Endothelial cell of umbilical vein (primary cell): ENCODE measurements around the gene OLFM2.

ENCODE experiments used
- CTCF ChIP-seq, 2 donors: IDR thresholded peaks; 1 replicate in 1 of 2; 2 replicates in 1 of 2; pipeline ENCODE4 v1.5.1; 2011; ENCODE audit warnings: low read length in 2 of 2, mild to moderate bottlenecking in 2 of 2, moderate library complexity in 2 of 2, control low read depth in 1 of 2, inconsistent platforms in 1 of 2, low read depth in 1 of 2; ENCODE audit not compliant: insufficient read depth in 1 of 2; ENCODE audit errors: extremely low read depth in 1 of 2
- JUN ChIP-seq: IDR thresholded peaks from 2 replicates; pipeline ENCODE4 v1.6.1; 2011; ENCODE audit warnings: borderline replicate concordance, low read depth; ENCODE audit not compliant: insufficient read length, insufficient read depth
- POLR2A ChIP-seq: IDR thresholded peaks from 2 replicates; pipeline ENCODE4 v1.6.1; 2012; ENCODE audit warnings: low read depth, mild to moderate bottlenecking, control low read depth, low read length
- POLR2AphosphoS5 ChIP-seq: IDR thresholded peaks from 2 replicates; pipeline ENCODE4 v1.6.1; 2012; ENCODE audit warnings: low read depth, mild to moderate bottlenecking, control low read depth, low read length, moderate library complexity; ENCODE audit not compliant: insufficient read depth

- TF ChIP-seq POLR2AphosphoS5, result no peak
- TF ChIP-seq CTCF (IDR thresholded peaks at IDR 0.05; ENCODE audit: extremely low read depth in 1 of 2, insufficient read depth in 1 of 2, low read depth in 1 of 2, low read length in 2 of 2), result no peak
- TF ChIP-seq POLR2A, result no peak
- TF ChIP-seq JUN, result no peak
These were observed 53.0 kb downstream of the OLFM2 start for GRCh38 chr19:9883231-9883758.
